ENCODE data around the gene PCCA.
A peak's percentile ranks its signal among the peaks of the same experiment; 100 is the strongest.

PCCA gene

DNA sequence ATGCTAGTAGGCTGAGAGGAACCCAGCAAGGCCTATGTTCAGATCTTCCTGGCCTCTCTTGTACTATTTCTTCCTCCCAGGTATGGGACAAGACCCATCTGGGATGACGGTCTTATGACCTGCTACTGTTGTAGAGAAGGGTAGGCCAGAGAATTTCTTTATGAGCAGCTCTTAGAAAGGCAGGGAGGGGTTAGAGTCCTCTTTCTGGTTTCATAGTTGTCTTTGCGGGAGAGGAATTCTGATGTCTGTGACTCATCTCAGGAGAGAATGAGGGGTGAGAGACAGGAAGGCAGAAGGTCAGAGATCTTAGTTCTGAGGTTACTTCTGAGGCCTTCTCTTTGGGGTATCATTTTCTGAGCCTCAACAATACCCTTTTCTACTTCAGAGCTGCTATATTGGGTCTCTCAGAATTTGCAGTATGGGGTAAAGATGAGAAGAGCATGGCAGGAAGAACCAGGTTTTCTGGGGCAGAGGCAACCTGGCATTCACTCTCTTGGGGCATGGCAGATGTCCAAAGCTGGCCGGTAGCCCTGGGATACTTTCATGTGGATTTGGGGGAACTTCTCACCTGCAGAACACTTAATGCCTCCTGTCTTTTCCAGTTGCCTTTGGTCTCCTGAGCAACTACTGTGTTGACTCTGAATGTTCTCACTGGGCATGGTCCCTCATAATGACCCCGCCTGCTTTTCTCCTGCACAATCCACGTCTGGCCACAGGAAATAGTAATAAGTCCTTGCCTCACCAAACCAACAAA is 345.3 kb downstream of the PCCA start:
- DNase-seq = no peak

DNA sequence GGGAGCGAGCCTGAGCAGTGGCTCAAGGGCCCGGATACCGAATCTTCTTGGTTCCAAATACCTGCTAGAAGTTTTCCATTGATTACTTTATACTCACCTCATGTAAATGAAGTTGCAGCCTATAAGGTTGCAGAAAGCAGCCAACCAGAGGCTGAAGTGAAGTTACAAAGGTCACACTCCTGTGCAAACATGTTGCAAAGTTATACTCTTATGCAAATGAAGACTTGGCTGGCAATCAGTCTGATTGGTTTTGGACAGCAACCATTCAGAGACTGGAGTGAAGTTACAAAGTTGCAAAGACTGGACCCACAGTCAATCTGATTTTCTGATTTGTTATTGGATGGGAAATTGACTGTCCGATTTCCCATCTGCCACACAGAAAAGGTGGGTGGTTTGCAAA is 347.2 kb downstream of the PCCA start:
- no peak for DNase-seq

GRCh38 chr13:100438059-100438788 is 349.3 kb downstream of the PCCA start:
- DNase-seq = no peak

DNA sequence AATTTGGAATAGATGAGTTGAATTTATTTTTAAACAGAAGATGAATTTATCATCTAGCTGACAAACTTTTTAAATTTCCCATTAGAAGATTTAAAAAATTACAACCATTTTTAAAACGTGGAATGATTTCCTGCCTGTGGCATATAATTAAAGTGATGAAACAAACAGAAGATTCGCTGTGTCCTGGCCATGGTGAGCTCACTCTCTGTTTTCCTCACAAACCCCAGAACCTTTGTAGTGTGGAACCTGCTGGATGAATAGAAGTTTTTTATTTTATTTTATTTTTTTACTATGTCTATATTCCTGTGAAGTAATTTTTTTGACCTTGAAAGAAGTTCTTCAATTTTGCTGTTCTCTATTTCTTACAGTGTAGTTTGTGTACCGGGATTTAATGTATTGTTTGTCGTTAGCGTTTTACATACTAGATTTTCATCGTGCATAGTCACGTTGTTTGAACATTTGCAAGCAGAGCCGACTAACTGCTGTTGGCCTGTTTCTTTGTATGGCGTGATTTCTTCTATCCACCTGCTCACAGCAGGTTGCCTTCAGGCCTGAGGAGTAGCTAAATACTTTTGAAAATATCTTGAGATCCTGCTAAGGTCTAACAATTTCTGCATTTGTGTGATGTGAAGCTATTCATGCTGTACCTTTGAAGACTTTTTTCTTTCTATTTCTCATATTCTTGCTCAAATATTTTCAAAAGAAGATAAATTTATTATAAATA is 350.5 kb downstream of the PCCA start:
- DNase-seq = peak in 1 of 14 donors; percentile 19

DNA sequence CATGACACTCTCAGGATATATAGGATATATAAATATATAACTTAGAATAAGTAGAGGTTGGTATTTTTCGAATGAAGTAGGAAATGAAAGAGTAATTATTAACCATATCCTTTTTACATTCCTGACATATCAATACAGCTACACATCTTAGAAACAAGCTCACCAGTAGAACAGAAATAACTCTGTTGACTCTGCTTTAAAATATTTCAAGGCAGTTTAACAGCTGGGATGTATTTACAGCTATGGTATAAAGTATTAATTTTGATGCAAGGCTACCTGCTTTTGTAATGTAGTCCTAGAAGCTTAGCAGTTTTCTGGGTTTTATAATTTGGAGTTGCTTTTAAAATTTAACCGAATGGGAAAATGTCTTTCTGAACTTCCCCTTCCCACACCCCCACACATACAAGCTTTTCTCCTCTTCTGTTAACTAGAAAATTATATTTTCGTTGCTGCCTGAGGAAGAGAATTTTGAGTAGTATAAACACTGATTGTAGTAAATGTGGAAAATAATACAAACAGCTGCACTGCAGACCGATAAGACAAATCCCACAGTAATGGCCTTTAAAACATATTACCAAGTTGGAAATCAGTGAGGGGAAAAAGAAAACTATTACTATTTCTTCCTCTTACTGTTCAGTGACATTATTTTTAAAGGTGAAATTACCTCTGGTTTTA is 352.0 kb downstream of the PCCA start:
- DNase-seq = no peak

DNA sequence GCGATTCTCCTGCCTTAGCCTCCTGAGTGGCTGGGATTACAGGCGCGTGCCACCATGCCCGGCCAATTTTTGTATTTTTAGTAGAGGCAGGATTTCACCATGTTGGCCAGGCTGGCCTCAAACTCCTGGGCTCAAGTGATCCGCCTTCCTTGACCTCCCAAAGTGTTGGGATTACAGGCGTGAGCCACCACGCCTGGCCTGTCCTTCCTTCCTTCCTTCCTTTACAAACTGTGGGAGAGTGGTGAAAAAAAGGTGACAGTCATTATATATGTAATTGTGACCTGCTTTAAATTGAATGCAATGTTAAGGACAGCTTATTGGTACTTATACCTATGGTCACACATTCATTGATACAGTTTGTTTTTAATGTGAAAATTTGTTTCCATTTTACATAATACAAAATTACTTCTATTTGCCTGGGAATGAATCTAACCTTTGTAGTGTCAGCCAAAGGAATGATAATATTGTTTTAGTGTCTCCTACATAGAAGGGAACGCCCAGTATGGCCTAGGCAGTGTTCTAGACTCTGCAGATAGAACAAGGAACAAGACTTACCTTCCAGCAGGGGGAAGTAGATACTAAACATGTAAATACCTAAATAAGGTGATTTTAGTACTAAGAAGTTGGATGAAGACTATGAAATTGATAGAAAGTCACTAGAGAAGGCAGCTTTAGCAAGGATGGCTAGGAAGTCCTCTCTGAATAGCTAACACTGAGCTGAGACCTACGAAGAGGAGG is 353.4 kb downstream of the PCCA start:
- no peak for DNase-seq

GRCh38 chr13:100443278-100443997 is 354.5 kb downstream of the PCCA start:
- DNase-seq = no peak

DNA sequence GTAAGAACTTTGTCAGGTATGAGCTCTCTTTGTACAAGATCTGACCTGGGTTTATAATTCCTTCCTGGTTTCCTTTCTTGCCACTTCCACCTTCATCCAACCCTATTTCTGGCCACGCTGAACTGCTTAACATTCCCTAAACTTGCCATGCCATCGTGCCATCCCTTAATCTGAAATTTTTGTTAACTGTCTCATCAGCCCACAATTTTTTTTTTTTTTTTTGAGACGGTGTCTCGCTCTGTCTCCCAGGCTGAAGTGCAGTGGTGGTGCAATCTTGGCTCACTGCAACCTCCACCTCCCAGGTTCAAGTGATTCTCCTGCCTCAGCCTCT is 355.1 kb downstream of the PCCA start:
- no peak for DNase-seq

GRCh38 chr13:100447831-100448230 is 358.9 kb downstream of the PCCA start:
- DNase-seq = no peak

GRCh38 chr13:100451923-100452322 is 363.0 kb downstream of the PCCA start:
- no peak for DNase-seq

DNA sequence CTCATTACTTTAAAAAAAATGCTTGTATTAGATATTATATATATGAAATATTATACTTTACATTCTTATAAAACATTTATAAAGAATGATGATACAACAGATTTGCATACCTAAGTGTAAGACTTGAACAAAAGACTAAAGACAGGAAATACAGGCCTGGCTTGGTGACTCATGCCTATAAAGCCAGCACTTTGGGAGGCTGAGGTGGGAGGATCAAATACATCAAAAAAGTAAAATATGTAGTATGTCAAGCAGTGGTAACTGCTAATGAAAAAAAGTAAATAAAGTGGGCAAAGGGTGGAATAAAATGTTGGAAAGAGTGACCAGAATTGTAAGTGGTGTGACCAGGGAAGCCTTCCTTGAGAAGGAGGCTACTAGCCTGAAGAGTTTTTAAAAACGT is 366.0 kb downstream of the PCCA start:
- DNase-seq = no peak

GRCh38 chr13:100458673-100459072 is 369.8 kb downstream of the PCCA start:
- DNase-seq = no peak

GRCh38 chr13:100459747-100460146 is 370.9 kb downstream of the PCCA start:
- DNase-seq = no peak

DNA sequence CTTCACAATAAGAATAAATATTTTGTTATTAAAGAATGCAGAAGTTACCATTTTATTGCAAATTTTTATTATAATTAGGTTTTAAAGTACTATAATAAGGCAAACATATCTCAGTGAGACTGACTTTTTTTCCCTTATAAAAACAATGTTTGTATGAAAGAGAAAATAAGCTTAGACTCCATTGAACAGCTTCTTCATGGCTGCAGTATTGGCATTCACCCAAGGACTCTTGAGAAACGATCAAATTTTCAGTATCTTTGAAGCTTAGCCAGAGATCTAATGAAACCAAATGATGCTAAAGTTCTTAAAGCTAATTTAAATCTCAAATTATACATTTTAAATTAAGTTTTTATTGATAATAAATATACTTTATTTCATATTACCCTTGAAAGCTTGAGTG is 371.4 kb downstream of the PCCA start:
- DNase-seq = no peak

DNA sequence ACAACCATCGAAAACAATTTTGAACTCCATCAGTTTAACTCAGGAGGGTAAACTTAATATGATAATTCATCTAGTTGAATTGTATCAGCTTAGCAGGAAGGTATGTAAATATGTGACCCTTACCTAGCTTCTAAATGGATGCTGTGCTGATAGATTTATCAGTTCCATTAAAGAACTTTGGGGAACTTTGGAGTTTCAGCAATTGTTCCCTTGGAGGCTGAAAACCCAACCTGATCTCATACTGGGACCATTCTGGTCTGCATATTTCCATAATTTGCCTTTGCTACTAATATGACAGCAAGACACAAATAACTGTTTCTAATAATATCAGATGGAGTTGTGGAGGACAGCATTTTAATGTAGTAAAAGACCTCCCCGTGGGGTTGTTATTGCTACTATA is 371.9 kb downstream of the PCCA start:
- DNase-seq = no peak

- DNase-seq = no peak
Observed at GRCh38 chr13:100461309-100462030, 372.6 kb downstream of the PCCA start.

GRCh38 chr13:100464006-100464405 is 375.1 kb downstream of the PCCA start:
- no peak for DNase-seq

GRCh38 chr13:100465558-100465957 is 376.7 kb downstream of the PCCA start:
- no peak for DNase-seq

- DNase-seq = no peak
Observed at GRCh38 chr13:100470866-100471505, 382.1 kb downstream of the PCCA start.

GRCh38 chr13:100473087-100473486 is 384.2 kb downstream of the PCCA start:
- DNase-seq = no peak
